ENCODE data around the gene GZMH.
"Not testable (repeated sequence)": the region's sequence is repeated elsewhere in the genome, so short reads cannot be mapped to it uniquely, and the experiment has no call there.

The GZMH gene

GRCh38 chr14:24595073-24595808 lies 14.2 kb downstream of the GZMH start:
- no peak for DNase-seq (ENCODE audit: low read depth)

- not testable (repeated sequence) for DNase-seq (ENCODE audit: low read depth)
Measured at GRCh38 chr14:24591004-24591403, 18.5 kb downstream of the GZMH start.

GRCh38 chr14:24584402-24584801 lies 25.1 kb downstream of the GZMH start:
- DNase-seq (ENCODE audit: low read depth) = not testable (repeated sequence)

GRCh38 chr14:24578558-24578957 lies 30.9 kb downstream of the GZMH start:
- DNase-seq (ENCODE audit: low read depth) = no peak

- no peak for DNase-seq (ENCODE audit: low read depth)
Measured at GRCh38 chr14:24576771-24577170, 32.7 kb downstream of the GZMH start.

GRCh38 chr14:24576182-24576581 lies 33.3 kb downstream of the GZMH start, which contains the start of gene CTSG:
TSS of gene CTSG (minus strand) at chr14:24576250. CDS start at chr14:24576223, 27 bp downstream.
- DNase-seq (ENCODE audit: low read depth) = no peak

GRCh38 chr14:24574206-24574774 lies 35.2 kb downstream of the GZMH start:
- no peak for DNase-seq (ENCODE audit: low read depth)

GRCh38 chr14:24566318-24566717 lies 43.2 kb downstream of the GZMH start:
- DNase-seq (ENCODE audit: low read depth) = no peak

GRCh38 chr14:24565766-24566165 lies 43.7 kb downstream of the GZMH start:
- no peak for DNase-seq (ENCODE audit: low read depth)

GRCh38 chr14:24563505-24563904 lies 46.0 kb downstream of the GZMH start:
- no peak for DNase-seq (ENCODE audit: low read depth)

GRCh38 chr14:24556756-24557155 lies 52.7 kb downstream of the GZMH start:
- DNase-seq (ENCODE audit: low read depth) = peak; percentile 6

Measured in iris pigment epithelial cell (primary cell).